ENCODE measurements around the gene HRC. TPM values are rescaled to one million over a fixed set of nuclear protein-coding genes. Genes with fewer than 3 reads are reported as not detected.
"Not testable (repeated sequence)": the region's sequence is repeated elsewhere in the genome, so short reads cannot be mapped to it uniquely, and the experiment has no call there.

Gene HRC
- total RNA-seq, 2 donors from 2014 or later = not detected

GRCh38 chr19:49125025-49125731 lies 30.0 kb downstream of the HRC start:
- H3K4me1 Mint-ChIP-seq (ENCODE audit: low read depth) = peaks cover 32% of the 10 kb centered on the region
- H3K36me3 Mint-ChIP-seq (ENCODE audit: insufficient read depth in 2 of 2) = peaks cover 0 to 2% of the 10 kb centered on the region in 2 donors
- no peak overlapping the region for H3K4me3 Mint-ChIP-seq
- no peaks in the 10 kb centered on the region for H3K9me3 Mint-ChIP-seq
- ATAC-seq (replicated peaks in 1 of 2) = no peak
- peaks cover 11% of the 10 kb centered on the region for H3K27me3 Mint-ChIP-seq (ENCODE audit: low read depth)
- no peak for DNase-seq
- no peak overlapping the region for H3K27ac Mint-ChIP-seq

DNA sequence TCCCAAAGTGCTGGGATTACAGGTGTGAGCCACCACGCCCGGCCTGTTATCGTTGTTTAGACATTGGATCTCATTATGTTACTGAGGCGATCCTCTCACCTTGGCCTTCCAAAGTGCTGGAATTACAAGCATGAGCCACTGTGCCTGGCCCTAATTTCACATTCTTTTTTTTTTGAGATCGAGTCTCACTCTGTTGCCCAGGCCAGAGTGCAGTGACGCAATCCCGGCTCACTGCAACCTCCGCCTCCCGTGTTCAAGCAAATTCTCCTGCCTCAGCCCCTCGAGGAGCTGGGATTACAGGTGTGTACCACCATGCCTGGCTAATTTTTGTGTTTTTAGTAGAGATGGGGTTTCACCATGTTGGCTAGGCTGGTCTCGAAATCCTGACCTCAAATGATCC lies 31.9 kb downstream of the HRC start:
- H3K4me3 Mint-ChIP-seq; ATAC-seq (replicated peaks in 1 of 2); H3K27ac Mint-ChIP-seq; H3K9me3 Mint-ChIP-seq; H3K36me3 Mint-ChIP-seq (ENCODE audit: insufficient read depth in 2 of 2); DNase-seq: not testable (repeated sequence)
- Mint-ChIP-seq H3K27me3 (ENCODE audit: low read depth) (peaks cover 11% of the 10 kb centered on the region), H3K4me1 (ENCODE audit: low read depth) (peaks cover 20% of the 10 kb centered on the region)

DNA sequence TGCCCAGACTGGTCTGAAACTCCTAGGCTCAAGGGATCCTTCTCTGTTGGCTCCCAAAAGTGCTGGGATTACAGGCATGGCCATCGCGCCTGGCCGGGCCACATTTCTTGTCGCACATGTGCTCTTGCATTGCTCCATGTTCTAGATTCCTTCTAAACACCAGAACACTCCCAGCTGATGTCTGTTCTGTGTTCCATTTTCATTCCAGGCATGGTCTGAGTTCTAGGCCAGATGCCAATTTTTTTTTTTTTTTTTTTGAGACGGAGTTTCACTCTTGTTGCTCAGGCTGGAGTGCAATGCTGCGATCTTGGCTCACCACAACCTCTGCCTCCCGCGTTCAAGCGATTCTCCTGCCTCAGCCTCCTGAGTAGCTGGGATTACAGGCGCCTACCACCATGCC lies 33.4 kb downstream of the HRC start:
- ATAC-seq (replicated peaks in 1 of 2); H3K27ac Mint-ChIP-seq; H3K36me3 Mint-ChIP-seq (ENCODE audit: insufficient read depth in 2 of 2); H3K9me3 Mint-ChIP-seq; DNase-seq: not testable (repeated sequence)
- peak overlapping the region in 1 of 2 donors; percentile 5 for H3K4me3 Mint-ChIP-seq
- H3K27me3 Mint-ChIP-seq (ENCODE audit: low read depth) = peaks cover 11% of the 10 kb centered on the region
- peaks cover 26% of the 10 kb centered on the region for H3K4me1 Mint-ChIP-seq (ENCODE audit: low read depth)

GRCh38 chr19:49120868-49121267 lies 34.3 kb downstream of the HRC start:
- DNase-seq (no peak), ATAC-seq (replicated peaks in 1 of 2) (no peak)
- Mint-ChIP-seq H3K4me3 (peak overlapping the region; percentile 50 to 86), H3K27me3 (ENCODE audit: low read depth) (peaks cover 11% of the 10 kb centered on the region), H3K36me3 (ENCODE audit: insufficient read depth in 2 of 2) (peaks cover 0 to 2% of the 10 kb centered on the region in 2 donors), H3K9me3 (no peaks in the 10 kb centered on the region), H3K4me1 (ENCODE audit: low read depth) (peaks cover 33% of the 10 kb centered on the region), H3K27ac (no peak overlapping the region)

DNA sequence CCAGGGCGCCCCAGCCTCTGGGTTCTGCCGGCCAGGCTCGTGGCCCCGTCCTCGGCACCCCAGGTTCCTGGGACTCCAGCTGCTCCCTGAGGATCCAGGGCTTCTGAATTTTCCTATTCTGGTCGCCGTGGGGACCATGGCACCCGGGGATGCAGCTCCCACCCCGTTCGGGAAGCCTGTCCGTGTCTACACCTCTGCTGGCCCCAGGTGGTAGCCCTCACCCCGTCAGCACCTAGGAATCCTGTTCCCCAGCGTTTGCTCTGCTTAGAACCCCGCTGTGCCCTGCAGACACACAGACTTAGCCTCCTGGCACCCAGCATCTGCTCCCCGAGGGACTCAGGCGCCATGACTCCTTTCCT lies 34.9 kb downstream of the HRC start:
- Mint-ChIP-seq H3K4me3 (peak overlapping the region; percentile 50 to 86), H3K9me3 (no peaks in the 10 kb centered on the region), H3K4me1 (ENCODE audit: low read depth) (peaks cover 33% of the 10 kb centered on the region), H3K27me3 (ENCODE audit: low read depth) (peaks cover 11% of the 10 kb centered on the region), H3K36me3 (ENCODE audit: insufficient read depth in 2 of 2) (peaks cover 0 to 2% of the 10 kb centered on the region in 2 donors), H3K27ac (no peak overlapping the region)
- no peak for DNase-seq
- ATAC-seq (replicated peaks in 1 of 2) = no peak

DNA sequence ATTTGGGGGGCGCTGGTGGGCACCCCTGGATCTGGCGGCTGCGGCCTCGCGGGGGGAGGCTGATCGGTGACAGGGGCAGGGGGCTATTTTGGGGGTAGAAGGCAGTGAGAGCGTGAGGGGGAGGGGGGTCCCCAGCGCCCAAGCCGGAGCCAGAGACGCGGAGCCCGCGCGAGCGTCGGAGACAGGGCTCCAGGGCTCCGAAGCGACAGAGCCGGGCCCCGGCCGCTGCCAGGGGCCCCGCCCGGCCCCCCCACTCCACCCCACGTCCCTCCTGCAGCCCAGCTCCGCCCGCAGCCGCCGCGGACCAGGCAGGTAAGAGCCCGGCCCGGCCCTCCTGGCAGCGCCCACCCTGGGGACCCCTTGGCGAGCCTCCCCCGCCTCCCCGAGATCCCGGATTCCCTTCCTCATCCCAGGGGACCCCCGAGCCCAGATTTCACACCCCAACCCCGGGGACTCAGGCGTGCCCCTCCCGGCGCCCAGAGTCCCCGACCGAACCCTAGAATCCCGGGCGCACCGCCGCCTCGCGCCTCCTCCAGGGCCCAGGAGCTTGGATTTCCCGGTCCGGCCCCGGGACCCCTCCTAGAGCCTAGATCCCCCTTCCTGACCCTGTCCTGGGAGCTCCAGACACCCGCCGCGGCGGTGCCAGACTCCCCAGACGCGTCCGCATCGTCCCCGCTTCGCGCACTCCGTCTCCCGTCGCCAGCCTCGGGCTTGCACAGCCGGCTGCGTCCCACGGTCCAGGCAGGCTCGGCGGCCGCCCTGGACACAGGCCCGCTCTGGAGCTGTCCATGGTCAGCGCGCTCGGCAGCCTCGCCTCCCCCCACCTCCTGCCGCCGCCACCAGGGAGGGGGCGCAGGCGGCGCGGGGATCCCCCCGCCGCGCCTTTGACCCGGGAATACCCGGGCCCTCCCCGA lies 35.5 kb downstream of the HRC start, which contains the start of gene PPFIA3:
Gene PPFIA3, plus strand, starts transcription at position 134 of the 914 bp plus-strand sequence. CDS start 8,330 bp downstream, outside the sequence.
- Mint-ChIP-seq H3K27me3 (ENCODE audit: low read depth) (peaks cover 11% of the 10 kb centered on the region), H3K36me3 (ENCODE audit: insufficient read depth in 2 of 2) (peaks cover 0 to 2% of the 10 kb centered on the region in 2 donors), H3K4me1 (ENCODE audit: low read depth) (peaks cover 33% of the 10 kb centered on the region), H3K27ac (peak within 1 kb of the TSS; percentile 92), H3K9me3 (no peaks in the 10 kb centered on the region), H3K4me3 (peak within 1 kb of the TSS; percentile 86 to 96)
- DNase-seq (peak; percentile 36 to 41), ATAC-seq (replicated peaks in 1 of 2) (peak; percentile 11 to 22)

- Mint-ChIP-seq H3K4me1 (ENCODE audit: low read depth) (peaks cover 36% of the 10 kb centered on the region), H3K27ac (peak within 1 kb of the TSS; percentile 92), H3K27me3 (ENCODE audit: low read depth) (peaks cover 11% of the 10 kb centered on the region), H3K4me3 (peak within 1 kb of the TSS; percentile 86 to 96), H3K36me3 (ENCODE audit: insufficient read depth in 2 of 2) (peaks cover 0 to 2% of the 10 kb centered on the region in 2 donors), H3K9me3 (no peaks in the 10 kb centered on the region)
- DNase-seq (peak; percentile 97 to 98), ATAC-seq (replicated peaks in 1 of 2) (peak; percentile 79)
Observed at GRCh38 chr19:49118565-49119410, 36.4 kb downstream of the HRC start, which contains the start of gene C19orf73. TSS of gene C19orf73 (minus strand) at chr19:49119143. CDS start at chr19:49119022, 121 bp downstream.

DNA sequence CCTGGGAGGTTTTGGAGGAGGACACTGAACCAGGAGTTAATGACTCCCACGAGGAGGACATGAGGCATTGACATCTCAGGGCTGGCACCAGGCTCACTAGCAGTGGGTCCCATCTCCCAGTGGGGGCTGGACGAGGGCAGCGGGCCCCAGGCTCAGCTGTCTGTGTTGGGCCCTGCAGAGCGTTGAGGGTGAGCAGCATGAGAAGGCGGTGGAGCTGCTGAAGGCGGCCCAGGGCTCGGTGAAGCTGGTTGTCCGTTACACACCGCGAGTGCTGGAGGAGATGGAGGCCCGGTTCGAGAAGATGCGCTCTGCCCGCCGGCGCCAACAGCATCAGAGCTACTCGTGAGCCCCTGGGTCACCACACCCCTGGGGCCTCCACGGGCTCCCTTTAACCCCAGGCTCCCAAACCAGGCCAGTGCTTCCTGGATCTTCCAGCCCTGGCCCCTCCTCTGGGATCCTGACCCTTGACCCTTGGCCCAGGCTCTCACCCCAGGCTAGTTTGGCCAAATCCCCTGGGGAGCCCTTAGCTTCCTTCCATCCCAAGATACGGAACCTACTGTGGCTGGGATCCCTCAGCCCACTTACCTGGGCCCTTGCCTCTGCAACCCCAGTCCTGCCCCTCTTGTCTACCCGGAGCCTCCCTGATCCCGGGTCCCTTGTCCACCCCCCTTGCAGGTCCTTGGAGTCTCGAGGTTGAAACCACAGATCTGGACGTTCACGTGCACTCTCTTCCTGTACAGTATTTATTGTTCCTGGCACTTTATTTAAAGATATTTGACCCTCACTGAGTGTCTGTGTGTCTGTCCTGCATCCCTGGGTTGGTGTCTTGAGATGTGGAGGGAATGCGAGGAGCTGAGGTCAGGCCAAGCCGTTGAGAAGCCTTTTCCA lies 37.3 kb downstream of the HRC start:
- Mint-ChIP-seq H3K27ac (peak overlapping the region; percentile 92), H3K27me3 (ENCODE audit: low read depth) (peaks cover 11% of the 10 kb centered on the region), H3K4me3 (peak overlapping the region; percentile 86 to 96), H3K4me1 (ENCODE audit: low read depth) (peaks cover 45% of the 10 kb centered on the region), H3K9me3 (no peaks in the 10 kb centered on the region), H3K36me3 (ENCODE audit: insufficient read depth in 2 of 2) (peaks cover 0 to 2% of the 10 kb centered on the region in 2 donors)
- no peak for DNase-seq
- no peak for ATAC-seq (replicated peaks in 1 of 2)

- DNase-seq (no peak), ATAC-seq (replicated peaks in 1 of 2) (no peak)
- Mint-ChIP-seq H3K27ac (no peak overlapping the region), H3K36me3 (ENCODE audit: insufficient read depth in 2 of 2) (no peaks in the 10 kb centered on the region), H3K27me3 (ENCODE audit: low read depth) (peaks cover 11% of the 10 kb centered on the region), H3K4me1 (ENCODE audit: low read depth) (peaks cover 45% of the 10 kb centered on the region), H3K9me3 (no peaks in the 10 kb centered on the region), H3K4me3 (peak overlapping the region; percentile 54 to 86)
Observed at GRCh38 chr19:49116544-49116943, 38.7 kb downstream of the HRC start.

DNA sequence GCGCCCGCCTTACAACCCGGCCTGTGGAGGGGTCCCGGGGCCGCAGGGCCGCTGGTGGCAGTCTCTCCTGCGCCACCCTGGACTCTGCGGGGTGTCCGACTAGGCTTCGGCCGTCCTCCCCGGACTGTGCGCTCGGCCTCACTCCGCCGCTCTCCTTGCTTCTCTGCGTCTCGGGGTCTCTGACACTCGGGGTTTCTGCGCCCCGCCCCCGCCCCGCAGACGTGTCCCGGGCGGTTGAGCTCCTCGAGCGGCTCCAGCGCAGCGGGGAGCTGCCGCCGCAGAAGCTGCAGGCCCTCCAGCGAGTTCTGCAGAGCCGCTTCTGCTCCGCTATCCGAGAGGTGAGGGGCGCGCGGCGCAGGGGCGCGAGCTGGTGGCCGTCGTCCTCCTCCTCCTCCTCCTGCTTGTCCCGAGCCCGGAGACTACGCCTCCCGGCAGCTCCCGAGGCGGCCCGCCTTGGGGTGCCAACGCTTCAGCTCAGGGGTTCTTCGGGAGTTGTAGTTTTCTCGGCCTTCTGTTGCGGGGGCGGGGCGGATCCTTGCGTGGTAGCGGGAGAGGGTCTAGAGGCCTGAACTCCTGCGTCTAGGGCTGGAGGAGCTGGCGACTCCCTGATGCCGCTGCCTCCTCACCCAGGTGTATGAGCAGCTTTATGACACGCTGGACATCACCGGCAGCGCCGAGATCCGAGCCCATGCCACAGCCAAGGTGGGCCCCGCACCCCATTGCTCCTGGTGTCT lies 40.4 kb downstream of the HRC start:
- Mint-ChIP-seq H3K36me3 (ENCODE audit: insufficient read depth in 2 of 2) (no peaks in the 10 kb centered on the region), H3K4me1 (ENCODE audit: low read depth) (peaks cover 35% of the 10 kb centered on the region), H3K27ac (no peak overlapping the region), H3K4me3 (peak overlapping the region; percentile 83), H3K9me3 (no peaks in the 10 kb centered on the region), H3K27me3 (ENCODE audit: low read depth) (no peaks in the 10 kb centered on the region)
- ATAC-seq (replicated peaks in 1 of 2) (no peak), DNase-seq (peak; percentile 59 to 60)
